ENCODE results near the gene TNRC18. TPM values are rescaled to one million over a fixed set of nuclear protein-coding genes. Genes with fewer than 3 reads are reported as not detected.
"Not testable (repeated sequence)": the region's sequence is repeated elsewhere in the genome, so short reads cannot be mapped to it uniquely, and the experiment has no call there.

The TNRC18 gene
- total RNA-seq, 4 donors from 2014 or later: 87.6 to 218 (median 124) TPM

DNA sequence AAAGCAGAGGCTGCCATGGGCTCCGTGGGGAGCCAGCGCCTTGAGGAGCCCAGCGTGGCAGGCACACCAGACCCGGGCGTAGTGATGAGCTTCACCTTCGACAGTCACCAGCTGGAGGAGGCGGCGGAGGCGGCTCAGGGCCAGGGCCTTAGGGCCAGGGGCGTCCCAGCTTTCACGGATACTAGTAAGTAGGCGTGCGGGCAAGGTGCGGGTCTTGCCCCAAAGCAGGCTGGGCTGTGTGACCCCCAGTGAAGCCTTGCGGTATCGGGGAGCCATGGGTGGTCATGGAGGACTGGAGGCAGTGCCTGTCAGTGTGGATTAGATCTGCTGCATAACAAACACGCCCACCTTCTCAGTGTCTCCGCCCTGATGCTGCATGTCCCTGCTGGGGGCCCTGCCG lies 135.8 kb downstream of the TNRC18 start:
- Histone ChIP-seq H3K4me3 (no peak overlapping the region), H3K27me3 (no peaks in the 10 kb centered on the region), H3K4me1 (peaks cover 0 to 17% (median 5%) of the 10 kb centered on the region in 3 donors), H3K9me3 (no peaks in the 10 kb centered on the region), H3K36me3 (no peaks in the 10 kb centered on the region), H3K27ac (no peak overlapping the region)
- ATAC-seq: no peak
- TF ChIP-seq POLR2AphosphoS5 (IDR thresholded peaks at IDR 0.05) (no peak), EP300 (IDR thresholded peaks at IDR 0.05) (no peak), CTCF (IDR thresholded peaks at IDR 0.05) (no peak), POLR2A (IDR thresholded peaks at IDR 0.05) (no peak)
- 73 to 98% methylated on average over 2 to 5 of the region's 19 CpGs for WGBS, 2 donors (ENCODE audit: low coverage in 1 of 2)

DNA sequence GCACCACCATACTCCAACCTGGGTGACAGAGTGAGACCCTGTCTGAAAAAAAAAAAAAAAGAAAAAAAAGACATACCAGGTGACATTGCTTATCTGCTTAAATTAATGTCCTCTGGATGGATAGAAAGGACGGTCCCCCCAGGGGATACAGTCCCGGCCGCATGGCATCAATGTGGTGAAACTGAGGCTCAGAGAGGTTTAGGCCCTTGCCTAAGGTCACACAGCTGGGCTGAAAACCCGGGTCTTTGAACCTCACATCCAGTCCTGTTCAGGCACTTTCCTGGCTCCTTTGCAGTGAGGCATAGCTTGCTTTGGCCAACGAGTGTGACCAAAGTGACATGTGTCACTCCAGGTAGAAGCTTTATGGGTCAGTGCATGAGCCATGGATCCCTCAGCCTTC lies 136.3 kb downstream of the TNRC18 start:
- 80% methylated on average over 1 of the region's 5 CpGs; no CpG with 5 or more reads in 1 of the 2 donors for WGBS, 2 donors (ENCODE audit: low coverage in 1 of 2)
- H3K4me1 ChIP-seq: peaks cover 0 to 17% (median 5%) of the 10 kb centered on the region in 3 donors
- ATAC-seq: not testable (repeated sequence)

GRCh38 chr7:5286933-5287332 lies 136.7 kb downstream of the TNRC18 start:
- Histone ChIP-seq H3K27me3 (no peaks in the 10 kb centered on the region), H3K27ac (no peak overlapping the region), H3K9me3 (no peaks in the 10 kb centered on the region), H3K36me3 (no peaks in the 10 kb centered on the region), H3K4me3 (no peak overlapping the region), H3K4me1 (peaks cover 0 to 17% (median 5%) of the 10 kb centered on the region in 3 donors)
- 86 to 95% methylated on average over 5 to 8 of the region's 9 CpGs for WGBS, 2 donors (ENCODE audit: low coverage in 1 of 2)
- ATAC-seq: no peak
- TF ChIP-seq POLR2A (IDR thresholded peaks at IDR 0.05): no peak
- no peak for TF ChIP-seq CTCF (IDR thresholded peaks at IDR 0.05)
- TF ChIP-seq EP300 (IDR thresholded peaks at IDR 0.05): no peak
- no peak for TF ChIP-seq POLR2AphosphoS5 (IDR thresholded peaks at IDR 0.05)

More for the DNA sequence above, 136.3 kb downstream of the TNRC18 start:
- H3K4me3 ChIP-seq, H3K9me3 ChIP-seq, H3K27me3 ChIP-seq, H3K27ac ChIP-seq, H3K36me3 ChIP-seq: not testable (repeated sequence)

GRCh38 chr7:5284304-5285281 lies 139.0 kb downstream of the TNRC18 start:
- Histone ChIP-seq H3K9me3 (no peaks in the 10 kb centered on the region), H3K27ac (no peak overlapping the region), H3K4me3 (no peak overlapping the region), H3K4me1 (peaks cover 0 to 17% (median 5%) of the 10 kb centered on the region in 3 donors), H3K36me3 (no peaks in the 10 kb centered on the region), H3K27me3 (no peaks in the 10 kb centered on the region)
- ATAC-seq: peak; percentile 18
- TF ChIP-seq POLR2A (IDR thresholded peaks at IDR 0.05) (no peak), CTCF (IDR thresholded peaks at IDR 0.05) (peak in 1 of 4 experiments; percentile 42)
- WGBS, 2 donors (ENCODE audit: low coverage in 1 of 2): 70% methylated on average over 4 of the region's 24 CpGs; no CpG with 5 or more reads in 1 of the 2 donors

GRCh38 chr7:5283421-5284303 lies 140.0 kb downstream of the TNRC18 start:
- Histone ChIP-seq H3K27ac (peak overlapping the region in 1 of 4 donors; percentile 55), H3K36me3 (no peaks in the 10 kb centered on the region), H3K4me1 (peaks cover 0 to 25% (median 5%) of the 10 kb centered on the region in 3 donors), H3K27me3 (no peaks in the 10 kb centered on the region), H3K9me3 (no peaks in the 10 kb centered on the region), H3K4me3 (peak overlapping the region; percentile 52 to 60)
- ATAC-seq: no peak
- TF ChIP-seq EP300 (IDR thresholded peaks at IDR 0.05) (no peak), CTCF (IDR thresholded peaks at IDR 0.05) (no peak), POLR2A (IDR thresholded peaks at IDR 0.05) (no peak), POLR2AphosphoS5 (IDR thresholded peaks at IDR 0.05) (no peak)
- WGBS, 2 donors (ENCODE audit: low coverage in 1 of 2): no CpG with 5 or more reads among the region's 46 CpGs
